Activated CD8-positive, alpha-beta T cell treated with anti-CD3 and anti-CD28 coated beads for 36 hours (primary cell): ENCODE results near the gene TPI1. TPM values are rescaled to one million over a fixed set of nuclear protein-coding genes. Genes with fewer than 3 reads are reported as not detected.
A peak's percentile ranks its signal among the peaks of the same experiment; 100 is the strongest.

Experiments used
- ATAC-seq: fragments of 200-7000 bp; cut with Tn5 transposase; one replicate; pipeline ENCODE4 v1.10.0; 2021; ENCODE audit warnings: mild to moderate bottlenecking, moderate library complexity
- CTCF ChIA-PET: fragments of 350-600 bp; sonication (Branson Sonifier 250); formaldehyde crosslinking; loops from one replicate; lab custom pipeline; 2021; ENCODE audit warnings: antibody characterized with exemption; lab: Charles Lee
- POLR2A ChIA-PET: fragments of 350-600 bp; sonication (Branson Sonifier 250); formaldehyde crosslinking; loops from one replicate; lab custom pipeline; 2021; ENCODE audit warnings: antibody characterized with exemption; lab: Charles Lee
- DNase-seq: peaks from one replicate; pipeline ENCODE4 v3.0.0-alpha.2; 2020
- H3K27ac Mint-ChIP-seq: one replicate; pipeline ENCODE4 v1.8.0; 2021; ENCODE audit warnings: mild to moderate bottlenecking, mixed read lengths
- H3K27me3 Mint-ChIP-seq: one replicate; pipeline ENCODE4 v1.8.0; 2021; ENCODE audit warnings: mixed read lengths
- H3K36me3 Mint-ChIP-seq: one replicate; pipeline ENCODE4 v1.8.0; 2021; ENCODE audit warnings: low read depth, mixed read lengths
- H3K4me1 Mint-ChIP-seq: one replicate; pipeline ENCODE4 v1.8.0; 2021; ENCODE audit warnings: low read depth, mixed read lengths
- H3K4me3 Mint-ChIP-seq: one replicate; pipeline ENCODE4 v1.8.0; 2021; ENCODE audit warnings: mild to moderate bottlenecking, moderate library complexity, mixed read lengths
- H3K9me3 Mint-ChIP-seq: one replicate; pipeline ENCODE4 v1.8.0; 2021; ENCODE audit warnings: mixed read lengths
- CTCF ChIP-seq: fragments of 200-600 bp; IDR thresholded peaks from one replicate; pipeline ENCODE4 v1.8.0; 2022; ENCODE audit warnings: antibody characterized with exemption, mild to moderate bottlenecking
- intact Hi-C: fragments of 100-400 bp; cut with micrococcal nuclease; formaldehyde crosslinking; loops from one replicate; pipeline ENCODE4 v1.10.0; 2022
- total RNA-seq, 2 experiments: library from RNA; stranded (reverse); gene quantifications; one replicate each; pipeline ENCODE4 v1.2.3, GENCODE V29; 2021

The TPI1 gene
- total RNA-seq, 2 experiments from 2014 or later = 1,714 to 1,776 TPM

- intact Hi-C loops = loop anchor here (5.0 kb wide), 2 partner anchors 47 to 77 kb away; partner anchors contain the start of gene MLF2
- Mint-ChIP-seq H3K4me1 (peaks cover 20% of the 10 kb centered on the region), H3K9me3 (no peaks in the 10 kb centered on the region), H3K4me3 (peak overlapping the region; percentile 79), H3K27ac (peak overlapping the region; percentile 77), H3K27me3 (peaks cover 51% of the 10 kb centered on the region), H3K36me3 (no peaks in the 10 kb centered on the region)
- DNase-seq (peak; percentile 59), ATAC-seq (peak; percentile 41)
- TF ChIP-seq CTCF = no peak
- ChIA-PET CTCF (interaction anchor here (0.6 to 17.9 kb wide), 11 partner anchors 10 to 211 kb away, joined by 3 to 341 read pairs (median 4); partner anchors contain the start of genes CDCA3, COPS7A, MLF2 and PTMS), POLR2A (interaction anchor here (1.0 to 2.6 kb wide), 7 partner anchors 22 to 105 kb away, joined by 3 to 16 read pairs (median 6); partner anchors contain the start of genes CDCA3, COPS7A, MLF2 and TPI1)
These were observed 38.4 kb upstream of the TPI1 start for GRCh38 chr12:6828781-6829535.

- H3K9me3 Mint-ChIP-seq = no peaks in the 10 kb centered on the region
- ATAC-seq = no peak
These were observed 37.7 kb upstream of the TPI1 start for GRCh38 chr12:6829536-6830220.

GRCh38 chr12:6830286-6830890 is 36.9 kb upstream of the TPI1 start:
- H3K27me3 Mint-ChIP-seq = peaks cover 39% of the 10 kb centered on the region

More at GRCh38 chr12:6829536-6830220, 37.7 kb upstream of the TPI1 start:
- no peak for DNase-seq
- no peak for TF ChIP-seq CTCF
- H3K36me3 Mint-ChIP-seq = no peaks in the 10 kb centered on the region
- ChIA-PET POLR2A (interaction anchor here (1.0 to 2.6 kb wide), 6 partner anchors 22 to 106 kb away, joined by 3 to 16 read pairs (median 6); partner anchors contain the start of genes CDCA3, COPS7A and MLF2), CTCF (interaction anchor here (0.6 to 17.9 kb wide), 10 partner anchors 10 to 145 kb away, joined by 3 to 341 read pairs (median 5); partner anchors contain the start of genes CDCA3, COPS7A, MLF2 and PTMS)
- H3K4me1 Mint-ChIP-seq = peaks cover 25% of the 10 kb centered on the region
- peaks cover 46% of the 10 kb centered on the region for H3K27me3 Mint-ChIP-seq
- H3K27ac Mint-ChIP-seq = peak overlapping the region; percentile 77
- peak overlapping the region; percentile 79 for H3K4me3 Mint-ChIP-seq
- intact Hi-C loops = loop anchor here (5.0 kb wide), 2 partner anchors 47 to 77 kb away; partner anchors contain the start of gene MLF2

GRCh38 chr12:6830999-6831398 is 36.3 kb upstream of the TPI1 start:
- peaks cover 28% of the 10 kb centered on the region for H3K4me1 Mint-ChIP-seq
- POLR2A ChIA-PET = interaction anchor here (1.1 to 1.5 kb wide), 3 partner anchors 21 to 142 kb away, joined by 3 to 5 read pairs (median 4); partner anchors contain the start of genes TPI1, USP5 and ZNF384
- intact Hi-C loops = no loop called here
- DNase-seq (no peak), ATAC-seq (no peak)
- CTCF ChIA-PET = interaction anchor here (0.9 to 17.9 kb wide), 8 partner anchors 14 to 147 kb away, joined by 3 to 341 read pairs (median 4); partner anchors contain the start of genes CDCA3, MLF2, SPSB2 and USP5
- no peak for TF ChIP-seq CTCF
- peaks cover 36% of the 10 kb centered on the region for H3K27me3 Mint-ChIP-seq
- H3K27ac Mint-ChIP-seq = no peak overlapping the region
- H3K4me3 Mint-ChIP-seq = no peak overlapping the region
- H3K36me3 Mint-ChIP-seq = no peaks in the 10 kb centered on the region
- no peaks in the 10 kb centered on the region for H3K9me3 Mint-ChIP-seq

More at GRCh38 chr12:6830286-6830890, 36.9 kb upstream of the TPI1 start:
- H3K4me3 Mint-ChIP-seq = peak overlapping the region; percentile 79
- ATAC-seq = no peak
- no peak for DNase-seq
- ChIA-PET CTCF (interaction anchor here (0.9 to 17.9 kb wide), 7 partner anchors 17 to 146 kb away, joined by 3 to 341 read pairs (median 5); partner anchors contain the start of genes CDCA3, MLF2, PTMS and SPSB2), POLR2A (interaction anchor here (0.7 to 1.5 kb wide), 5 partner anchors 22 to 141 kb away, joined by 3 to 5 read pairs (median 4); partner anchors contain the start of genes TPI1, USP5 and ZNF384)
- no peak for TF ChIP-seq CTCF
- no peak overlapping the region for H3K27ac Mint-ChIP-seq
- peaks cover 27% of the 10 kb centered on the region for H3K4me1 Mint-ChIP-seq
- H3K36me3 Mint-ChIP-seq = no peaks in the 10 kb centered on the region
- intact Hi-C loops = no loop called here
- no peaks in the 10 kb centered on the region for H3K9me3 Mint-ChIP-seq
